Ishikawa (cell line): ENCODE measurements around the gene CAMK1D.

Experiments used
- CEBPB ChIP-seq: IDR thresholded peaks from 2 replicates; pipeline ENCODE4 v1.6.1; 2012
- CREB1 ChIP-seq: IDR thresholded peaks from 2 replicates; pipeline ENCODE4 v1.6.1; 2012; ENCODE audit warnings: low read depth
- EP300 ChIP-seq: IDR thresholded peaks from 2 replicates; pipeline ENCODE4 v1.6.1; 2012; ENCODE audit warnings: borderline replicate concordance
- FOXM1 ChIP-seq: IDR thresholded peaks from 2 replicates; pipeline ENCODE4 v1.6.1; 2012; ENCODE audit warnings: low read depth, borderline replicate concordance
- MAX ChIP-seq: IDR thresholded peaks from 2 replicates; pipeline ENCODE4 v1.6.1; 2012
- NFIC ChIP-seq: IDR thresholded peaks from 2 replicates; pipeline ENCODE4 v1.6.1; 2012
- RAD21 ChIP-seq: IDR thresholded peaks from 2 replicates; pipeline ENCODE4 v1.6.1; 2012; ENCODE audit warnings: low read depth
- REST ChIP-seq: IDR thresholded peaks from 2 replicates; pipeline ENCODE4 v1.6.1; 2012; ENCODE audit warnings: low read depth, mild to moderate bottlenecking
- TAF1 ChIP-seq: IDR thresholded peaks from 2 replicates; pipeline ENCODE4 v1.6.1; 2012; ENCODE audit warnings: low read depth, mild to moderate bottlenecking
- TCF12 ChIP-seq: IDR thresholded peaks from 2 replicates; pipeline ENCODE4 v1.6.1; 2012; ENCODE audit warnings: low read depth
- TEAD4 ChIP-seq: IDR thresholded peaks from 2 replicates; pipeline ENCODE4 v1.6.1; 2012
- USF1 ChIP-seq: IDR thresholded peaks from 2 replicates; pipeline ENCODE4 v1.6.1; 2012
- YY1 ChIP-seq: IDR thresholded peaks from 2 replicates; pipeline ENCODE4 v1.6.1; 2012; ENCODE audit warnings: low read depth
- ZBTB7A ChIP-seq: IDR thresholded peaks from 2 replicates; pipeline ENCODE4 v1.6.1; 2012; ENCODE audit warnings: low read depth

GRCh38 chr10:12656518-12657142 is 307.3 kb downstream of the CAMK1D start:
- no peak for TF ChIP-seq MAX
- TF ChIP-seq TAF1: no peak
- TF ChIP-seq USF1: no peak
- no peak for TF ChIP-seq YY1
- no peak for TF ChIP-seq REST
- no peak for TF ChIP-seq EP300
- peak; percentile 82 for TF ChIP-seq RAD21
- TF ChIP-seq CREB1: no peak
- no peak for TF ChIP-seq ZBTB7A
- no peak for TF ChIP-seq TEAD4
- TF ChIP-seq TCF12: no peak
- TF ChIP-seq FOXM1: no peak
- TF ChIP-seq CEBPB: no peak
- no peak for TF ChIP-seq NFIC
